ENCODE results near the gene CFAP77.

The CFAP77 gene

GRCh38 chr9:132387133-132387532, 22.9 kb upstream of the CFAP77 start:
- no peak overlapping the region for H3K4me3 Mint-ChIP-seq
- DNase-seq (no peak), ATAC-seq (replicated peaks) (no peak)
- H3K27ac Mint-ChIP-seq: peak overlapping the region; percentile 91
- H3K9me3 Mint-ChIP-seq: no peaks in the 10 kb centered on the region
- no peaks in the 10 kb centered on the region for H3K27me3 Mint-ChIP-seq
- H3K36me3 Mint-ChIP-seq: peaks cover 55 to 78% of the 10 kb centered on the region in 2 donors
- H3K4me1 Mint-ChIP-seq: peaks cover 31 to 50% of the 10 kb centered on the region in 2 donors

GRCh38 chr9:132390966-132391365, 19.0 kb upstream of the CFAP77 start:
- DNase-seq: no peak
- ATAC-seq (replicated peaks): no peak
- Mint-ChIP-seq H3K27ac (no peak overlapping the region), H3K9me3 (no peaks in the 10 kb centered on the region), H3K4me3 (no peak overlapping the region), H3K4me1 (peaks cover 6 to 16% of the 10 kb centered on the region in 2 donors), H3K36me3 (peaks cover 43 to 63% of the 10 kb centered on the region in 2 donors), H3K27me3 (no peaks in the 10 kb centered on the region)

GRCh38 chr9:132391449-132391848, 18.6 kb upstream of the CFAP77 start:
- no peak for ATAC-seq (replicated peaks)
- no peak overlapping the region for H3K4me3 Mint-ChIP-seq
- peaks cover 43 to 60% of the 10 kb centered on the region in 2 donors for H3K36me3 Mint-ChIP-seq
- no peaks in the 10 kb centered on the region for H3K27me3 Mint-ChIP-seq
- no peaks in the 10 kb centered on the region for H3K9me3 Mint-ChIP-seq
- no peak for DNase-seq
- H3K27ac Mint-ChIP-seq: no peak overlapping the region
- peaks cover 6 to 11% of the 10 kb centered on the region in 2 donors for H3K4me1 Mint-ChIP-seq

GRCh38 chr9:132395560-132395959, 14.5 kb upstream of the CFAP77 start:
- Mint-ChIP-seq H3K36me3 (peaks cover 26 to 43% of the 10 kb centered on the region in 2 donors), H3K4me3 (no peak overlapping the region), H3K9me3 (no peaks in the 10 kb centered on the region), H3K27me3 (no peaks in the 10 kb centered on the region), H3K27ac (no peak overlapping the region), H3K4me1 (peaks cover 3 to 12% of the 10 kb centered on the region in 2 donors)
- DNase-seq (no peak), ATAC-seq (replicated peaks) (no peak)

GRCh38 chr9:132401824-132402223, 8.2 kb upstream of the CFAP77 start:
- Mint-ChIP-seq H3K4me1 (peaks cover 25 to 45% of the 10 kb centered on the region in 2 donors), H3K36me3 (peaks cover 33 to 54% of the 10 kb centered on the region in 2 donors), H3K4me3 (no peak overlapping the region), H3K27ac (peak overlapping the region; percentile 44), H3K9me3 (no peaks in the 10 kb centered on the region), H3K27me3 (no peaks in the 10 kb centered on the region)
- DNase-seq: no peak
- ATAC-seq (replicated peaks): no peak

- DNase-seq: no peak
- Mint-ChIP-seq H3K4me1 (peaks cover 29 to 43% of the 10 kb centered on the region in 2 donors), H3K4me3 (peak overlapping the region; percentile 91), H3K27me3 (no peaks in the 10 kb centered on the region), H3K36me3 (peaks cover 25 to 41% of the 10 kb centered on the region in 2 donors), H3K9me3 (no peaks in the 10 kb centered on the region), H3K27ac (peak overlapping the region; percentile 86)
- ATAC-seq (replicated peaks): peak; percentile 28 to 32
These were observed 5.7 kb upstream of the CFAP77 start for GRCh38 chr9:132404228-132404881.

GRCh38 chr9:132406554-132407122, 3.4 kb upstream of the CFAP77 start, which contains the start of gene TTF1:
TTF1 (minus strand) TSS chr9:132406840; CDS start chr9:132402821, 4,019 bp downstream.
- peak within 1 kb of the TSS; percentile 91 for H3K4me3 Mint-ChIP-seq
- ATAC-seq (replicated peaks) (peak; percentile 92 to 95), DNase-seq (peak; percentile 92)
- peaks cover 18 to 33% of the 10 kb centered on the region in 2 donors for H3K36me3 Mint-ChIP-seq
- H3K9me3 Mint-ChIP-seq: no peaks in the 10 kb centered on the region
- H3K4me1 Mint-ChIP-seq: peaks cover 39 to 56% of the 10 kb centered on the region in 2 donors
- peak within 1 kb of the TSS; percentile 92 for H3K27ac Mint-ChIP-seq
- H3K27me3 Mint-ChIP-seq: peaks cover 0 to 8% of the 10 kb centered on the region in 2 donors

GRCh38 chr9:132407196-132407595, 2.8 kb upstream of the CFAP77 start:
- DNase-seq: no peak
- ATAC-seq (replicated peaks): no peak
- Mint-ChIP-seq H3K4me1 (peaks cover 41 to 56% of the 10 kb centered on the region in 2 donors), H3K27me3 (peaks cover 3 to 13% of the 10 kb centered on the region in 2 donors), H3K36me3 (peaks cover 13 to 28% of the 10 kb centered on the region in 2 donors), H3K9me3 (no peaks in the 10 kb centered on the region), H3K4me3 (peak overlapping the region; percentile 91), H3K27ac (peak overlapping the region; percentile 92)

- no peak overlapping the region for H3K27ac Mint-ChIP-seq
- H3K4me3 Mint-ChIP-seq: no peak overlapping the region
- ATAC-seq (replicated peaks) (no peak), DNase-seq (no peak)
- H3K36me3 Mint-ChIP-seq: peaks cover 6 to 17% of the 10 kb centered on the region in 2 donors
- peaks cover 4 to 13% of the 10 kb centered on the region in 2 donors for H3K27me3 Mint-ChIP-seq
- no peaks in the 10 kb centered on the region for H3K9me3 Mint-ChIP-seq
- H3K4me1 Mint-ChIP-seq: peaks cover 39 to 52% of the 10 kb centered on the region in 2 donors
These were observed 1.5 kb upstream of the CFAP77 start for GRCh38 chr9:132408521-132408920.

GRCh38 chr9:132410642-132411041, 631 bp downstream of the CFAP77 start:
- Mint-ChIP-seq H3K4me1 (peaks cover 28 to 34% of the 10 kb centered on the region in 2 donors), H3K9me3 (no peaks in the 10 kb centered on the region), H3K36me3 (peaks cover 0 to 5% of the 10 kb centered on the region in 2 donors), H3K4me3 (peak overlapping the region; percentile 66 to 79), H3K27ac (peak overlapping the region; percentile 37), H3K27me3 (peaks cover 21 to 31% of the 10 kb centered on the region in 2 donors)
- DNase-seq (no peak), ATAC-seq (replicated peaks) (peak; percentile 18 to 28)

- DNase-seq (peak; percentile 61), ATAC-seq (replicated peaks) (peak; percentile 58 to 61)
- Mint-ChIP-seq H3K4me1 (peaks cover 24 to 30% of the 10 kb centered on the region in 2 donors), H3K4me3 (peak overlapping the region; percentile 66 to 79), H3K27ac (peak overlapping the region; percentile 37), H3K9me3 (no peaks in the 10 kb centered on the region), H3K36me3 (peaks cover 0 to 3% of the 10 kb centered on the region in 2 donors), H3K27me3 (peaks cover 26 to 36% of the 10 kb centered on the region in 2 donors)
These were observed 1.1 kb downstream of the CFAP77 start for GRCh38 chr9:132411091-132411508.

GRCh38 chr9:132412089-132412488, 2.1 kb downstream of the CFAP77 start:
- Mint-ChIP-seq H3K36me3 (no peaks in the 10 kb centered on the region), H3K27ac (peak overlapping the region; percentile 37), H3K9me3 (no peaks in the 10 kb centered on the region), H3K4me1 (peaks cover 18 to 25% of the 10 kb centered on the region in 2 donors), H3K27me3 (peaks cover 26 to 36% of the 10 kb centered on the region in 2 donors), H3K4me3 (no peak overlapping the region)
- ATAC-seq (replicated peaks) (no peak), DNase-seq (no peak)

- DNase-seq (no peak), ATAC-seq (replicated peaks) (no peak)
- H3K4me3 Mint-ChIP-seq: no peak overlapping the region
- peaks cover 16 to 23% of the 10 kb centered on the region in 2 donors for H3K4me1 Mint-ChIP-seq
- no peaks in the 10 kb centered on the region for H3K36me3 Mint-ChIP-seq
- no peaks in the 10 kb centered on the region for H3K9me3 Mint-ChIP-seq
- peaks cover 38 to 42% of the 10 kb centered on the region in 2 donors for H3K27me3 Mint-ChIP-seq
- H3K27ac Mint-ChIP-seq: no peak overlapping the region
These were observed 3.9 kb downstream of the CFAP77 start for GRCh38 chr9:132413926-132414325.

GRCh38 chr9:132414731-132415130, 4.7 kb downstream of the CFAP77 start:
- DNase-seq (no peak), ATAC-seq (replicated peaks) (no peak)
- peaks cover 13 to 18% of the 10 kb centered on the region in 2 donors for H3K4me1 Mint-ChIP-seq
- peaks cover 41 to 42% of the 10 kb centered on the region in 2 donors for H3K27me3 Mint-ChIP-seq
- no peak overlapping the region for H3K27ac Mint-ChIP-seq
- H3K36me3 Mint-ChIP-seq: no peaks in the 10 kb centered on the region
- no peak overlapping the region for H3K4me3 Mint-ChIP-seq
- H3K9me3 Mint-ChIP-seq: no peaks in the 10 kb centered on the region

GRCh38 chr9:132415181-132415580, 5.2 kb downstream of the CFAP77 start:
- DNase-seq: no peak
- Mint-ChIP-seq H3K9me3 (no peaks in the 10 kb centered on the region), H3K36me3 (no peaks in the 10 kb centered on the region), H3K27ac (no peak overlapping the region), H3K4me1 (peaks cover 12 to 18% of the 10 kb centered on the region in 2 donors), H3K4me3 (no peak overlapping the region), H3K27me3 (peaks cover 42 to 46% of the 10 kb centered on the region in 2 donors)
- no peak for ATAC-seq (replicated peaks)

Data from stimulated activated naive B cell treated with anti-CD40 and anti-IgM and Interleukin-4, amounts not matched to agents 10 μg/mL and 1 μg/mL and 100 μg/mL, for 72 hours (primary cell).